GM18867 (cell line): Measurements from ENCODE around the gene NTPCR.

Experiments used
- ATAC-seq: cut with Tn5 transposase; IDR thresholded peaks from one replicate; pipeline ENCODE4 v1.9.1; 2021; ENCODE audit warnings: mild to moderate bottlenecking, moderate library complexity; ENCODE audit not compliant: unreplicated experiment

NTPCR gene

DNA sequence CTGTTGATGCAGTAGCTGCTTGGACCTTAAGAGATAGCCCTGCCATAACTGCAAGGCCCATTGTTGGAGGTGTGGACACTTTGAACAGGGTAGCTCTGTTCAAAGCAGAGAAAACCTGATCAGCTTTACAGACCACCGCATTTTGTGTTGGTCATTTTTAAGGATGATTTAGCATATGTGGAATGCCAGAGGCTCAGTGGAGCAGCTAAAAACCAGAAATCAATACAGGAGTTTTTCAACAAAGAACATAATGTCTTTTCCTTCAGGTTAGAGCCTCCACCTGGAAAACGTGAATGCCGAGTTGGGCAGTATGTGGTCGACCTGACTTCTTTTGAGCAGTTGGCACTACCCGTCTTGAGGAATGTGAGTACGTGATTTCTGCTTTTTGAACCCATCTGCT lies 5.7 kb downstream of the NTPCR start:
- ATAC-seq, result no peak

GRCh38 chr1:232958067-232958466 lies 7.7 kb downstream of the NTPCR start:
- no peak for ATAC-seq

GRCh38 chr1:232962761-232963745 lies 12.6 kb downstream of the NTPCR start:
- no peak for ATAC-seq

DNA sequence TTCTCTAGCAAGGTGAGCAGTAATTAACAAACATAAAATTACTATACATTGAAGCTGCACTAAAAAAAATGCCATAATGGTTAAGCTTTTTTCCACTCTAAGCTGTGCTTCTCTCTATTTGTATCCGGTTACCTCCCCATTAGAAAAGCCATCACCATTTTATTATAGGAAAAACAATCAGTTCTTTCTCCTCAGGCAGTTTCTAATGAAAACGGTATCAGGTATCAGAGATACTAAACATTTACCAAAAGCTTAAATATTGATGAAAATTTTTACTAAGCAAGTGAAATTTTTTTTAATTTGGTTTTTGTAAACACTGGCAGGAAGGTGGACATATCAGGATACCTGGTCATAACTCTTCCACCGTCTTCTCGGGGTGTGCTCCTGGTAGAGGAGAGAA lies 14.2 kb downstream of the NTPCR start:
- no peak for ATAC-seq

- ATAC-seq, result no peak
Measured at GRCh38 chr1:232965124-232965911, 14.9 kb downstream of the NTPCR start.

- ATAC-seq, result no peak
Measured at GRCh38 chr1:232965912-232966217, 15.5 kb downstream of the NTPCR start.

- ATAC-seq, result no peak
Measured at GRCh38 chr1:232966663-232967062, 16.3 kb downstream of the NTPCR start.

GRCh38 chr1:232968391-232968790 lies 18.0 kb downstream of the NTPCR start:
- ATAC-seq, result no peak

- ATAC-seq, result no peak
Measured at GRCh38 chr1:232968965-232969364, 18.6 kb downstream of the NTPCR start.

GRCh38 chr1:232969799-232970198 lies 19.4 kb downstream of the NTPCR start:
- no peak for ATAC-seq

DNA sequence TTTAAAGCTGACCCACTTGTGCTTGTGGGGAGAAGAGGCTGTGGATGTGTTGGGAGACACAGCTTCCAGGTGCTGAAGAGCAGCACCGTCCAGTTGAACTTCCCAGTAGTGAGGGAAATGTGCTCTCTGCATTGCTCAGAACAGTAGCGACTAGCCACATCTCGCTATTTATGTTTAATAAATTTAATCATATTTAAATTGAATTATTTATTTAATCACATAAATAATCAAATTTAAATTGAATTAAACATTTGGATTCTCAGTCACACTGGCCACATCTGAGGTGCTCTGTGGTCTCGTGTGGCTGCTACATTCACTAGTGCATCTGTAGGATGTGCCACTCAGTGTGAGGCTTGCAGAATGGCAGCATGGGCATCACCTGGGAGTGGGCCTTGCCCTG lies 20.1 kb downstream of the NTPCR start:
- ATAC-seq, result no peak

GRCh38 chr1:232973652-232974611 lies 23.5 kb downstream of the NTPCR start:
- no peak for ATAC-seq

DNA sequence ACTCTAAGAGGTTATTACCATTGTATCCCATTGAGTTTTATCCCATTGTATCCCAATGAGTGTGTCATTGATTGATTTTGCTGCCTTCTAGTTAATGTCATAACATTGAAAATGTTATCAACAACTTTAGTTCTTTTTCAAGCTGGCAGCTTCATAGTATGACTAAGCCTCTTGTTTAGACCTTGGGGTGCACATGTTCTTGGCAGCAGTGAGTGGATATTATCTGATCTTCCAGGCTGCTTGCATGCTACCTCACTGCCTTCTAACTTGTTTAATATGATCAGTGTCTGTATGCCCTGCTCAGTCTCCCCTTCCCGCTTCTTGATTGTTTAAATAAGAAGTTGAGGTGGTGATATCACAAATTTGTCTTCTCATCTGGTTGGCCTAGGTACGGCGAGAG lies 24.6 kb downstream of the NTPCR start:
- ATAC-seq, result no peak

- no peak for ATAC-seq
Measured at GRCh38 chr1:232978091-232978634, 27.8 kb downstream of the NTPCR start.

GRCh38 chr1:232978815-232979214 lies 28.4 kb downstream of the NTPCR start:
- ATAC-seq, result no peak

DNA sequence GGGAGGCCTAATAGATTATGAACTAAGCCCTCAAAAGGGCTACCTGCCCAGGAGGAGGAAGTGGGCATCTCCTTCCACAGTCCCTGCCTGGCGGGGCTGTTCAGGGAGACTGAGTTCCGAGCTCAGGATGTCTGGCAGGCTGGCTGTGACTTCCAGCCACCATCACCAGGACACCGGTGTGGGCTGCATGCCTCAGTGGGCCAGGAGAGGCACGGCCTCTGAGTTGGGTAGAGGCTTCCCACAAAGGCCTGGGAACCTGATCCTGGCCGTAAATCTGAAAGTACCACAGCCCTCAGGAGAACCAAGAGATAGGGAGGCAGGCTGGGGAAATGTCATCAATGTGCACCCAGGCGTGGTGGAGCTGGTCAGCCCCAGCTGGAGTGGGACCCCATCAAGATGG lies 29.1 kb downstream of the NTPCR start:
- ATAC-seq, result no peak

DNA sequence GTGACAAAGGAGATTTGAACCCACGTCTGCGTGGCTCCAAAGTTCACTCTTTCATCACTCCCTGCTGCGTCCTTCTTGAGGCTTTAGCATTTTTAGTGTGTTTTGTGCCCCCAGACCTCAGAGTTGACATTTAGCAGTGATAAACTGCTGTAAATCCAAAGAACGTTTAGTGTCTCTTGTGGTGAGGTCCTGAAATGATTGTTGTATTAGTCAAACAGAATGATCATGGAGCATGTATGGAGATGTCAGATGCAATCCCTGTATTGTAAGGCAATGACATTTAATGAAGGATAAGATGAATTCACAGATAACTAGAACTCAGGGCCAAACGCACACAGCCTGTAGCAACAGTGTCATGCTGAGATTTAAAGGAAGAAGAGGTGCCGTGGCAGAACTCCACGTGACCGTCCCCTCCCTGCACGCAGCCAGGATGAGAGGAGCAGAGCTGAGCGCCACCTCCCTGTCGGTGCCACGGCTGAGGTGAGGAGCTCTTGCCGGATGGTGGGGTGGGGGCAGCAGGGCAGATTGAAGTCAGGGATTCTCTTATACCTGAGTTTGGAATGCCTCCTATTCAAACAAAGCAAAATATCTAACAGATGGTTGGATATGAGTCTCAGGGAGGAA lies 30.1 kb downstream of the NTPCR start:
- ATAC-seq, result no peak

GRCh38 chr1:232980986-232981560 lies 30.7 kb downstream of the NTPCR start:
- ATAC-seq, result no peak

- ATAC-seq, result no peak
Measured at GRCh38 chr1:232982238-232982944, 32.0 kb downstream of the NTPCR start.
